HG03159 (cell line): Measurements from ENCODE around the gene DPF3.

ENCODE experiments used
- ATAC-seq: cut with Tn5 transposase; IDR thresholded peaks from one replicate; pipeline ENCODE4 v1.9.1; 2021; ENCODE audit warnings: mild to moderate bottlenecking, moderate library complexity; ENCODE audit not compliant: unreplicated experiment

Gene DPF3

GRCh38 chr14:72904840-72905561, 11.1 kb upstream of the DPF3 start:
- ATAC-seq = no peak

GRCh38 chr14:72904218-72904617, 10.3 kb upstream of the DPF3 start:
- ATAC-seq = no peak

GRCh38 chr14:72903716-72904115, 9.8 kb upstream of the DPF3 start:
- ATAC-seq = no peak

GRCh38 chr14:72902801-72903530, 9.1 kb upstream of the DPF3 start:
- ATAC-seq = no peak

GRCh38 chr14:72901361-72901760, 7.5 kb upstream of the DPF3 start:
- ATAC-seq = no peak

- no peak for ATAC-seq
Measured at GRCh38 chr14:72898448-72898847, 4.5 kb upstream of the DPF3 start.

GRCh38 chr14:72894623-72895378, 900 bp upstream of the DPF3 start:
- ATAC-seq = no peak

GRCh38 chr14:72894323-72894622, 372 bp upstream of the DPF3 start:
- no peak for ATAC-seq

- peak; percentile 5 for ATAC-seq
Measured at GRCh38 chr14:72892879-72893635, 844 bp downstream of the DPF3 start.

- no peak for ATAC-seq
Measured at GRCh38 chr14:72892103-72892878, 1.6 kb downstream of the DPF3 start.

GRCh38 chr14:72891666-72892102, 2.2 kb downstream of the DPF3 start:
- no peak for ATAC-seq

GRCh38 chr14:72889366-72889765, 4.5 kb downstream of the DPF3 start:
- ATAC-seq = no peak

- no peak for ATAC-seq
Measured at GRCh38 chr14:72888636-72889201, 5.2 kb downstream of the DPF3 start.

- ATAC-seq = no peak
Measured at GRCh38 chr14:72888192-72888591, 5.7 kb downstream of the DPF3 start.

- no peak for ATAC-seq
Measured at GRCh38 chr14:72887514-72887913, 6.4 kb downstream of the DPF3 start.

GRCh38 chr14:72884386-72884785, 9.5 kb downstream of the DPF3 start:
- no peak for ATAC-seq

- no peak for ATAC-seq
Measured at GRCh38 chr14:72883961-72884360, 9.9 kb downstream of the DPF3 start.

- ATAC-seq = no peak
Measured at GRCh38 chr14:72883109-72883508, 10.8 kb downstream of the DPF3 start.

GRCh38 chr14:72882463-72882862, 11.4 kb downstream of the DPF3 start:
- ATAC-seq = no peak

GRCh38 chr14:72882047-72882446, 11.9 kb downstream of the DPF3 start:
- ATAC-seq = no peak
